Measurements from ENCODE around the gene WDR36. TPM values are rescaled to one million over a fixed set of nuclear protein-coding genes. Genes with fewer than 3 reads are reported as not detected.

Gene WDR36
- total and polyA plus RNA-seq, 10 of the 15 experiments (the other 5 are each of a cell fraction or from before 2014, with no cell fraction given): 13.3 to 61.8 (median 47.0) TPM

GRCh38 chr5:111071413-111071812 lies 20.7 kb upstream of the WDR36 start, which contains the start of gene TSLP:
TSLP (plus strand) TSS chr5:111071713; CDS start chr5:111071891, 178 bp downstream.
- ChIA-PET RAD21 (ENCODE audit: unreplicated experiment) (no interaction called here), POLR2A (no interaction called here), SMC1A (ENCODE audit: uncharacterized antibody, unreplicated experiment) (no interaction called here), CTCF (interaction anchor here (0.6 kb wide), 1 partner anchor 63 kb away, joined by 3 read pairs; no protein-coding TSS in a partner anchor)
- in situ Hi-C loops (cut with MboI): no loop called here
- Histone ChIP-seq H3K4me1 (ENCODE audit: control insufficient read depth, insufficient read depth, low read length) (no peaks in the 10 kb centered on the region; the same call in 1 of the 2 replicates), H4K20me1 (ENCODE audit: control insufficient read depth, insufficient read depth) (no peaks in the 10 kb centered on the region; the same call in 1 of the 2 replicates), H3K27me3 (replicated peaks in 1 of 2; ENCODE audit: control insufficient read depth in 2 of 2, insufficient read depth in 2 of 2, low read length in 1 of 2) (peaks cover 9 to 37% of the 10 kb centered on the region in 2 experiments), H3K79me2 (ENCODE audit: control insufficient read depth, insufficient read depth, low read length) (no peaks in the 10 kb centered on the region), H3K9me3 (replicated peaks; ENCODE audit: control insufficient read depth, insufficient read depth, low read length) (no peaks in the 10 kb centered on the region), H3K9ac (ENCODE audit: control insufficient read depth, insufficient read depth, low read length) (no peak within 1 kb of the TSS), H3K4me2 (ENCODE audit: control insufficient read depth, insufficient read depth) (no peak within 1 kb of the TSS; the same call in 1 of the 2 replicates), H3K36me3 (ENCODE audit: control insufficient read depth in 2 of 2, insufficient read depth in 2 of 2, low read length in 1 of 2) (no peaks in the 10 kb centered on the region), H3K27ac (ENCODE audit: control insufficient read depth, insufficient read depth) (no peak within 1 kb of the TSS), H3K4me3 (no peak within 1 kb of the TSS), H2AFZ (ENCODE audit: control insufficient read depth, low read depth, low read length) (no peak within 1 kb of the TSS)
- intact Hi-C loops (cut with micrococcal nuclease; ENCODE audit: unreplicated experiment): no loop called here
- no peak for ATAC-seq
- no TSS peak for BruUV-seq (replicated peaks)
- WGBS (ENCODE audit: insufficient coverage, insufficient replicate concordance, low lambda C conversion rate, missing lambda C conversion rate): 56% methylated on average over 4 of the region's 4 CpGs
- no peak for DNase-seq (ENCODE audit: low read depth, low spot score)
- FAIRE-seq: no peak
- no peak for TF ChIP-seq TCF3 (IDR thresholded peaks at IDR 0.05; ENCODE audit: borderline replicate concordance, insufficient read depth, low read depth, low read length)
- no peak for TF ChIP-seq ZZZ3 (IDR thresholded peaks at IDR 0.05; ENCODE audit: control insufficient read depth, insufficient read length, low read depth)
- TF ChIP-seq NFXL1 (IDR thresholded peaks at IDR 0.05; ENCODE audit: borderline replicate concordance): no peak
- TF ChIP-seq ZBED1 (IDR thresholded peaks at IDR 0.05; ENCODE audit: borderline replicate concordance): no peak
- no peak for TF ChIP-seq ZSCAN29 (IDR thresholded peaks at IDR 0.05)

DNA sequence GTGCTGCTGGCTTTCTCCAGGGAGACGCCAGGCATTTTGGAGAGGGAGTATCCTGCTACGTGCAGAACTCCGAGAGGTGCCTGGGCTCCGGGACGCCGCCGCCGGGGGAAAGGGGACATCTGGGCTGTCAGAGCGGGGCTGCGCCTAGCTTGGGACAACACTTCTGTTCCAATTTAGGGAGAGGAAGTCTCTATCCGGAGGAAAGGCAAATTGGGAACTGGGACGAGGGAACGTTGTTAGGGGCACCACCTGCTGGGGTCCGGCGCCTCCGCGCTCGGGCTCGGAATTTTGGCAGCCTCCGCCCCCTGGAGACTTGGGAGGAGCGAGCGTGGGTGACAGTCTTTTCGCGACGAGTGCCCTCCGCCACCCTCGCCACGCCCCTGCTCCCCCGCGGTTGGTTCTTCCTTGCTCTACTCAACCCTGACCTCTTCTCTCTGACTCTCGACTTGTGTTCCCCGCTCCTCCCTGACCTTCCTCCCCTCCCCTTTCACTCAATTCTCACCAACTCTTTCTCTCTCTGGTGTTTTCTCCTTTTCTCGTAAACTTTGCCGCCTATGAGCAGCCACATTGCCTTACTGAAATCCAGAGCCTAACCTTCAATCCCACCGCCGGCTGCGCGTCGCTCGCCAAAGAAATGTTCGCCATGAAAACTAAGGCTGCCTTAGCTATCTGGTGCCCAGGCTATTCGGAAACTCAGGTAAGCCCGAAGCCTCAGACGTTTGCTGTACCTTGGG lies 19.0 kb upstream of the WDR36 start:
- BruUV-seq (replicated peaks): no TSS peak
- in situ Hi-C loops (cut with MboI): no loop called here
- ChIA-PET CTCF (no interaction called here), RAD21 (ENCODE audit: unreplicated experiment) (no interaction called here), POLR2A (no interaction called here), SMC1A (ENCODE audit: uncharacterized antibody, unreplicated experiment) (interaction anchor here (1.3 kb wide), 1 partner anchor 19 kb away, joined by 4 read pairs; the partner anchor contains the start of gene WDR36)
- H3K27me3 ChIP-seq (replicated peaks in 1 of 2; ENCODE audit: control insufficient read depth in 2 of 2, insufficient read depth in 2 of 2, low read length in 1 of 2): peaks cover 9 to 37% of the 10 kb centered on the region in 2 experiments
- peak overlapping the region; percentile 49 for H2AFZ ChIP-seq (ENCODE audit: control insufficient read depth, low read depth, low read length)
- no peaks in the 10 kb centered on the region for H3K9me3 ChIP-seq (replicated peaks; ENCODE audit: control insufficient read depth, insufficient read depth, low read length)
- ATAC-seq: peak; percentile 69
- H3K4me1 ChIP-seq (ENCODE audit: control insufficient read depth, insufficient read depth, low read length): no peaks in the 10 kb centered on the region; the same call in 1 of the 2 replicates
- intact Hi-C loops (cut with micrococcal nuclease; ENCODE audit: unreplicated experiment): no loop called here
- no peak overlapping the region for H3K27ac ChIP-seq (ENCODE audit: control insufficient read depth, insufficient read depth)
- H3K79me2 ChIP-seq (ENCODE audit: control insufficient read depth, insufficient read depth, low read length): no peaks in the 10 kb centered on the region
- peak overlapping the region; percentile 85 for H3K4me2 ChIP-seq (ENCODE audit: control insufficient read depth, insufficient read depth)
- no peaks in the 10 kb centered on the region; the same call in 1 of the 2 replicates for H4K20me1 ChIP-seq (ENCODE audit: control insufficient read depth, insufficient read depth)
- no peak for TF ChIP-seq TCF7 (IDR thresholded peaks at IDR 0.05; ENCODE audit: borderline replicate concordance)
- no peak for TF ChIP-seq MLLT1 (IDR thresholded peaks at IDR 0.05)
- peak; percentile 75; the same call in 1 of the 2 replicates for TF ChIP-seq PAX5 (IDR thresholded peaks at IDR 0.05; ENCODE audit: borderline replicate concordance, low read depth, low read length)
- TF ChIP-seq ZNF622 (IDR thresholded peaks at IDR 0.05): no peak
- TF ChIP-seq RB1 (IDR thresholded peaks at IDR 0.05; ENCODE audit: borderline replicate concordance): no peak
- TF ChIP-seq, protein P1, sequence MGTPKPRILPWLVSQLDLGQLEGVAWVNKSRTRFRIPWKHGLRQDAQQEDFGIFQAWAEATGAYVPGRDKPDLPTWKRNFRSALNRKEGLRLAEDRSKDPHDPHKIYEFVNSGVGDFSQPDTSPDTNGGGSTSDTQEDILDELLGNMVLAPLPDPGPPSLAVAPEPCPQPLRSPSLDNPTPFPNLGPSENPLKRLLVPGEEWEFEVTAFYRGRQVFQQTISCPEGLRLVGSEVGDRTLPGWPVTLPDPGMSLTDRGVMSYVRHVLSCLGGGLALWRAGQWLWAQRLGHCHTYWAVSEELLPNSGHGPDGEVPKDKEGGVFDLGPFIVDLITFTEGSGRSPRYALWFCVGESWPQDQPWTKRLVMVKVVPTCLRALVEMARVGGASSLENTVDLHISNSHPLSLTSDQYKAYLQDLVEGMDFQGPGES (IDR thresholded peaks at IDR 0.05): no peak
- TF ChIP-seq, protein P2, sequence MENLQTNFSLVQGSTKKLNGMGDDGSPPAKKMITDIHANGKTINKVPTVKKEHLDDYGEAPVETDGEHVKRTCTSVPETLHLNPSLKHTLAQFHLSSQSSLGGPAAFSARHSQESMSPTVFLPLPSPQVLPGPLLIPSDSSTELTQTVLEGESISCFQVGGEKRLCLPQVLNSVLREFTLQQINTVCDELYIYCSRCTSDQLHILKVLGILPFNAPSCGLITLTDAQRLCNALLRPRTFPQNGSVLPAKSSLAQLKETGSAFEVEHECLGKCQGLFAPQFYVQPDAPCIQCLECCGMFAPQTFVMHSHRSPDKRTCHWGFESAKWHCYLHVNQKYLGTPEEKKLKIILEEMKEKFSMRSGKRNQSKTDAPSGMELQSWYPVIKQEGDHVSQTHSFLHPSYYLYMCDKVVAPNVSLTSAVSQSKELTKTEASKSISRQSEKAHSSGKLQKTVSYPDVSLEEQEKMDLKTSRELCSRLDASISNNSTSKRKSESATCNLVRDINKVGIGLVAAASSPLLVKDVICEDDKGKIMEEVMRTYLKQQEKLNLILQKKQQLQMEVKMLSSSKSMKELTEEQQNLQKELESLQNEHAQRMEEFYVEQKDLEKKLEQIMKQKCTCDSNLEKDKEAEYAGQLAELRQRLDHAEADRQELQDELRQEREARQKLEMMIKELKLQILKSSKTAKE (IDR thresholded peaks at IDR 0.05; ENCODE audit: low read depth, poor library complexity, severe bottlenecking): no peak
- WGBS (ENCODE audit: insufficient coverage, insufficient replicate concordance, low lambda C conversion rate, missing lambda C conversion rate): 9% methylated on average over 44 of the region's 44 CpGs
- H3K4me3 ChIP-seq: peak overlapping the region; percentile 55; the same call in 1 of the 2 replicates
- no peak for FAIRE-seq
- H3K36me3 ChIP-seq (ENCODE audit: control insufficient read depth in 2 of 2, insufficient read depth in 2 of 2, low read length in 1 of 2): no peaks in the 10 kb centered on the region
- no peak for DNase-seq (ENCODE audit: low read depth, low spot score)
- H3K9ac ChIP-seq (ENCODE audit: control insufficient read depth, insufficient read depth, low read length): no peak overlapping the region

Data from GM12878 (cell line).